HG02759 (cell line): ENCODE measurements around the gene FLRT1.
"Not testable (repeated sequence)": the region's sequence is repeated elsewhere in the genome, so short reads cannot be mapped to it uniquely, and the experiment has no call there.

Experiments
- ATAC-seq: cut with Tn5 transposase; IDR thresholded peaks from one replicate; pipeline ENCODE4 v1.9.1; 2021; ENCODE audit warnings: mild to moderate bottlenecking, moderate library complexity; ENCODE audit not compliant: unreplicated experiment

Gene FLRT1

DNA sequence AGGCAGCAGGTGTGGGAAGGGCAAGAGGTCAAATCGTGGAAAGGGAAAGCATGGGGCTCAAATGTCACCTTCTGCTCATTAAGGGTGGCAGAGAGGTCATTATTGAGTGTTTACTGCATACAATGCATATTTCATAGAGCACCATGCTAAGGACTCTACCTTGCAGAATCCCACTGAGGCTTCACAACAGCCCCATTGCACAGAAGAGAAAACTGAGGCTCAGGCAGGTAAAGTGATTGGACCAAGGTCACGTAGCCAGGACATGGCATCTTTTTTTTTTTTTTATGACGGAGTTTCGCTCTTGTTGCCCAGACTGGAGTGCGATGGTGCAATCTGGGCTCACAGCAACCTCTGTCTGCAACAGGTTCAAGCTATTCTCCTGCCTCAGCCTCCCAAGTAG is 7.8 kb downstream of the FLRT1 start:
- ATAC-seq: no peak

DNA sequence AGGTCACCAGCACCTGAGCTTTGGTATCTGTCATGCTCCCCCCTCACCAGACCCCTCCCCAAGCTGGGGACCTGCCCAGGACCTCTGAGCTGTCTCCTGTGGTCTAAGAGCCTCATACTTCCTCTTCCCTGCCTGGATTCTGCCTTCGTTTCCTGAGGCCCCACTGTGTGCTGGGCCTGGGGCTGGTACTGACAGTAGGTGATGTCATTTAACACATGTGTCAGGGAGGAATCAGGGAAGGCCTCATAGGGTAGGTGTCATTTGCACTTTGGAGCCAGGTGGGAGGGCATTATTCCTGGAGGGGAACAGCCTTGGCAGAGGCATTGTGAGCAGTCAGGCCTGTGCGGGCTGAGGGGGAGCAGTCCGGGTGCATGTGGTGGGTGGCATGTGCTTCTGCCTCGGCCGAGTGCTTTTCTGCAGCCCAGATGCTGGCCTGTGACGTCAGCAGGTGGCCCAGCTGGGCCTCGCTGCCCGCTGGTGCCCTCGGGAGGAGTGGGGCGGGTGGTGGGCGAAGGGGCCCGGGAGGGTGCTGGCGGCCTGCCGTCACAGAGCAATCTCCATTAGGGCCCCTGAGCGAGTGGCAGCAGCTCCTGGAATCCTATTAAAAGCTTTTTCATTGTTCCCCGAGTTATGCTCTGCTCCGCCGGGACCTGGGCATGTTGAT is 9.1 kb downstream of the FLRT1 start:
- no peak for ATAC-seq

DNA sequence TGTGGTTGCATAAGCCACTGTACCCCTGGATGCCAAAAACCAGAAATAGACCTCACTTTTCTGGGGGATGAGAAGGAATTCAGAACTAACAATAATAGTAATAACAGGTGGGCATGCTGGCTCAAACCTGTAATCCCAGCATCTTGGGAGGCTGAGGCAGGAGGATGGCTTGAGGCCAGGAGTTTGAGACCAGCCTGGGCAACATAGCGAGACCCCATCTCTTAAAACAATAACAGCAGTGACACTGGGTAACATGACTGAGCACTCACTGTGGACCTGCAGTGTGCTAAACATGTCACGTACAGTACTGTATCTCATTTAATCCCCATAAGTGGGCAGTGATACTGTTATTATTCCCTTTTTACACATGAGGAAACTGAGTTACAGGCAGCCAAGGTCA is 10.0 kb downstream of the FLRT1 start:
- ATAC-seq: no peak

- ATAC-seq: not testable (repeated sequence)
Observed at GRCh38 chr11:64047373-64047772, 11.6 kb downstream of the FLRT1 start.

DNA sequence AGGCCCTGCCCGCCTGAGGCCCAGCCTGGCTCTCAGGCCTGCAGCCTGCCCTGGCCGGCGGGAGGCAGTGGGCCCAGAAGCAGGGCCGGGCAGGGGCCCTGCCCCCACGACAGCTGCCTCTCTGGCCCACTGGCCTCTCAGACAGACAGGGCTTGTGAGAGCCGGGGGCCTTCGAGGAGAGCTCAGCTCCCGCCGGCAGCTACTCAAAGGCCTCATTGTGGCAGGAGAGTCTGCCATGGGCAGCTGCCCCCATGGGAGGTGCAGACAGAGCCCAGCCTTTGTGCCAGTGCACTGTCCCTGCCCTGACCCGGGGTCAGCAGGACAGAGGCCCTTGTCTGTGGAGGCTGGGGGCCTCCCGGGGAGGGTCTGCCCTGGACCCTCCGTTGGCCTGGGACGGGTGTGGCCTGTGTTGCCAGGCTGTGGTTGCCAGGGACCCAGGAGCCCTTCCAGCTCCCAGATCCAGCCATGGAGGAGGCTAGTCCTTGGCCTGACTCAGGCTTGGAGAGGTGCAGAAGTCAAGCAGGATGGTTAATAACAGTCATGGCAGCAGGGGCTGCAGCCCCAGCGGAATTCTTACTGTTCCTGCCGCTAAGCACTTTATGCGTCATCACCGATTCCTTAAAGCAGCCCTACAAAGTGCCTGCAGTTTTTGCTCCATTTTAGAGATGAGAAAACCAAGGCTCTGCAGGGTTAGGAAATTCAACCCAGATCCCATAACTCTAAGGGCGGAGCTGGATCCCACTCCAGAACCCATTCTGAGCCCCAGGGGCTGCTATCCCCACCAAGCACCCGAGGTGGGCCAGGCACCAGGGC is 12.5 kb downstream of the FLRT1 start:
- no peak for ATAC-seq

GRCh38 chr11:64049509-64049908 is 13.8 kb downstream of the FLRT1 start:
- no peak for ATAC-seq

DNA sequence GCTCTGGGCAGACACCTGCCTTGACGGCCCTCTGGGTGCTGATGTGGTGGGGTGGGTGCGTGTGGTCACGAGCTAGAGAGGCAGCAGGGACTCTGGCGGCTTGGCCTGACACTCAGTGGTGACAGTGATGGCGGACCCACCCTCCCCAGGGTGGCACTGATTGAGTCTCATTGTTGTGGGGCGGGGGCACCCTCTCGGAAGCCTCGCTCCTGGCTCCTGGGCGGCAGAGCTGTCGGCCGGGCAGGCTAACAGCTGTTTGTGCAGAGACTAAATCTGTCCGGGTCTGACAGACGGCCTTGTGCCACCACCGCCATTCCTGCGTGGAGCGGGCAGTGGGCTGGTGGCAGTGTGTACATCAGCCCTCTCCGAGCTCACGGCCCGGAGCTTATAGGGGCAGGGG is 15.6 kb downstream of the FLRT1 start:
- ATAC-seq: no peak

DNA sequence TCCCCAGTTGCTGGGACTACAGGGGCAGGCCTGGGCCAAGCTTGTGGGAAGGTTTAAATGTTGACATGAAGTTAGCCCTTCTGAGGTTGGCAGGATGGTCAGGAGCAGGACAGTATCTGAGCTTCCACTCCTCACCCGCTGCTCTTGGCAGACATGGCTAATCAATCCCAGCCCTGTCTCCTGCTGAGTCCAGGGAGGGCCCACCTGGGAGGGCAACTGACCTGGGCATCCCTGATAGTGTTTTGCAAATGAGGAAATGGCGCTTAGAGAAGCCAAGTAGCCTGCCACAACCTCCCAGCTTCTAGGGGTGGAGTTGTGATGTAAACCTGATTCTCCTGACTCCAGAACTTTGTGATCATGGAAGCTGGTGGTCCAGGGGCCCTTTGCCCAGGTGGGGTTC is 16.7 kb downstream of the FLRT1 start:
- ATAC-seq: no peak

- ATAC-seq: no peak
Observed at GRCh38 chr11:64052938-64053622, 17.3 kb downstream of the FLRT1 start.

DNA sequence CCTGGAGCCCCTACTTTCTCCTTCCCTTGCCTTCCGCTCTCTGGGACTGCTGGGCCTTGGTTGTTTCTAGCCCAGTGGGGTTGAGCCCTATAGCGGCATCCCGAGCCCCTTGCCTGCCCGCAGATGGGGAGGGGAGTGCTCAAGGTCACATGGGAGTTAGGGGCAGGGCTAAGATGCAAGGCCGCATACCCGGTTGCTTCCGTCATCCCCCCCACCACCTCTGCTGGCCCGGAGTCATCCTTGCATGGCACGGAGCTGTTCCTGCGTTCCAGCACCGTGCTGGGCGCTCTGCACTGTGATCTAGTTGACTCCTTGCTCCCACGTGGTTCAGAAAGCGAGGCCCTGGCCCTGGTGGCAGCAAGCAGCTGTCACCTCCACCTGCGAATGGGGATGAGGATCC is 18.0 kb downstream of the FLRT1 start:
- no peak for ATAC-seq

DNA sequence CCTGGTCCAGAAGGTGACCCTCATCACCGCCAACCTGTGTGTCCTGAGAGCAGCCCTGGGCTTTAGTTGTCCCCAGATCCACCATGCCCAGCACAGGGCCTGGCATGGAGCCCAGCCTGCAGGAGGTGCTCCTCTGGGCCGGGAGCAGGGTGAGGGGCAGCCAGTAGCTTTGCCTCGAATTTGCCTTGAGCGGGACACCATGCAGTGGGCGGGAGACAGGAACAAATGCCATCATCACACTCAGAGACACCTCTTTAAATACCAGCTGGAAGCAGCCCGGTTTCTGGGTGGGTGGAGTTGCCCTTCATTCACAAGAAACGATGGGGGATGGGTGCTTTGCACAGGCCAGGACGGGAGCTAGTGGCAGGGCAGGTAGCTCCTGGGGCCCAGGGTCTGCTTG is 19.3 kb downstream of the FLRT1 start:
- ATAC-seq: no peak

GRCh38 chr11:64056213-64056785 is 20.6 kb downstream of the FLRT1 start:
- ATAC-seq: no peak

GRCh38 chr11:64056861-64057260 is 21.1 kb downstream of the FLRT1 start:
- no peak for ATAC-seq

GRCh38 chr11:64057890-64058289 is 22.2 kb downstream of the FLRT1 start:
- ATAC-seq: no peak

DNA sequence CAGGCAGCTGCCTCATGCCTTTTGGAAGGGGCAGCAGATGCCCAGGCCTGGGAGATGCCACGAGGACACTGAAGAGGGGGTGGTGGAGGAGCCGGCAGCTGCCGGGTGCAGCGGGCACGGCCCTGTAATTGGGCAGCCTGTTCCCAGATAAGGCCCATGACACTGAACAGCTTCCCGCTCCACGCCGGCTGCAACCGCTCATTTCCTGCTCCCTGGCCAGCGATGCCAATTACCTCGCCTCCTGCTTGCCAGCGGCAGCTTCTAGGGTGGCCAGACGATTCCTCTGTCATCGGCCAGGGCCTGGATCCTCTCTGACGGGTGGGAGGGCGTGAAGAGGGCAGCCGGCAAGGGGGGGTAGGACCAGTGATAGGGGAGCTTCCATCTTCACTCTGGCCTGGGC is 22.8 kb downstream of the FLRT1 start:
- ATAC-seq: no peak

DNA sequence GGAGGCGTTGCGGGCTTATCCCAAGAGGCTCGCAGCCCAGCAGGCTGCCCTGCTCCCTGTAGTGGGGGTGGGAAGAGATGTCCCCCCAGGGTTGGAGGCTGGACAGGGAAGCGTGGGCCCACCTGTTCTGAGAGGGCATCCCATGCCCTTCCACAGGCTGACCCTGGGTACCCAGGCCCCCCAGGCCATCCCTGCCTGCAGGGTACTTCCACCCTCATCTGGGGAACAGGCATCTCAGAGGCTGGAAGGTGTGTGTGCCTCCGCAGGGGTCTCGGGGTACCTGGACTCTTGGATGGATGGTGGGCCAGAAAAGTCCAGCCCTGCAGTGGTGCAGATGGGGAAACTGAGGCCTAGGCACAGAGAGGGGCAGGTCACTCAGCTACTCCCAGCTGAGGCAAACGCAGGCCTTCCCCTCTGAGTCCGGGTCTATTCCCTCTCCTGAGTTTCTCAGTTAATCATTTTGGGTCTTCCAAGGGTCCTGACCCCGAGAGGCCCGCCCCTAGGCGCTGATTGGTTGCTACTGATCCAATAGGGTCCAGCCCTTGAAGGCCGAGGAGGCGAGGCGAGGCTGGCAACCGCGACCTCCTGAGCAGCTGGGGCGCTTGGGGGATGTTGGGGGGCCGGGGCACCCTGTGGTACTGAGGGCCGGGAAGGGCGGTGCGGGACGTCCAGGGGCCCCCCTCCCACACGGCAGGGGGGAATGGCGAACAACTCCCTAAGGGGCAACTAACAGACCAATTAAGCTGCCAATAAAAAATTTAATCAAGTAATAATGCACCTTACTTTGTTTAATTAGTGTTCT is 23.8 kb downstream of the FLRT1 start:
- no peak for ATAC-seq

DNA sequence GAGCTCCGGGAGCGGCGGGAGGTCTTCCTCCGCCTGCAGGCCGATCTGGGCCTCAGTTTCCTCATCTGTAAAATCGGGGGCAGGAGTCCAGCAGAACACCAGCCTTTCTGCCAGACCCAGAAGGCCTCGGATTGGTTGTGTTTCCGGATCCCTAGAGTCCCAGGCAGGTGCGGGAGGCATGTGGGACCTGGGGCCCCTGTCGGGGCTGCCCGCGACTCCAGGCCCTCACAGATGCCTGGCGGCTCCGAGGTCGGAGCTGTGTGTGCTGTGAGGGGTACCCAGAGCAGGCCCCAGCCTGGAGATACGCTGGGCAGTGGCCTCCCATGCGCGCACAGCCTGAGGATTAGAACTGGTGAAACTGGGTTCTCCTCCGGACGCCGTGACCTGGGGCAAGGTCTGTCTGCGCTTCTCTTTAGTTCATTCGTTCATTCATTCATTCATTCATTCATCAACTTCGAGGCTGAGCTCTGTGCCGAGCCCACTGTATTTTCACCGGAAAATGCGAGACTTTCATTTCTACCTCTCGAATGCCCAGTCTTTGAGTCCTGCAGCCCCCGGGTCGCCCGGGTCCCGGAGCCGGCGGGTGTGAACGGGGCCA is 24.6 kb downstream of the FLRT1 start:
- ATAC-seq: no peak

- no peak for ATAC-seq
Observed at GRCh38 chr11:64060861-64061444, 25.2 kb downstream of the FLRT1 start.

DNA sequence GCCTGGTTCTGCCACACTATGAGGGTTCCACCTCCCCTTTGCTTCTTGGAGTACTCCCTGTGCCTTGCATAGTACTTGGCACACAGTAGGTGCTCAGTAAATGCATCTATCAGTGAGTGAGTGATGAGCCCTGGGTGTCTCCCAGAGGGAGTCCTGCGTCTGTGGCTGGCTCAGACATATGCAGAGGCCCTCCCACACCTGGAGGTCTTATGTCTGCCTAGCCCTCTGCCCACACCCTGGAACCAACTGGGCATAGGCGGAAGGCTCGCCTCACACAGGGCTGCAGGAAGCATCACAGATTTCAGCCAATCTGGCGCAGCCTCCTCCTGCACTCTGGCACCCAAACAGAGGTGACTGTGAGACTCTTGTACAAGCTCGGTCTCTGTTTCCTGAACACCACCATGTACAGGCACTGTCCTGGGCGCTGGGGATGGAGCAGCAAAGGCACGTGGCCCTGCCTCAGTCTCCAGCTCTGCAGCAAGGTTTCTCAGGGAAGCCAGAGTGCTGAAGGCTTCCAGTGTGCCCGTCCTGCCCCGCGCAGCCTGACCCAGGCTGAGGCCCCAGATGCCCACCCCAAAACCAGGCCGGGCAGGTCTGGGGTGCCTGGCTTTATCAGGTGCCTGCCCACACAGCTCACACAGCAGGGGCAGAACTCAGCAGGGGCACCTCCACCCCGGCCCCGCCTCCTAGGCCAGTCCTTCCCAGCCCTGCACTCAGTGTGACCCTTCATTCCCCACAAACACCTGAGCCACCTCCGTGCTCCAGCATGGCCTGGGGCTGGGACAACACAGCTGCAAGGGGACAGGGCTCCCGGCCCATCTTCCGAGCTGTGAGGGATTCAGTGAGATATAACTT is 26.7 kb downstream of the FLRT1 start:
- ATAC-seq: no peak
